A549 (cell line): ENCODE data around the gene CUX1. TPM values are rescaled to one million over a fixed set of nuclear protein-coding genes. Genes with fewer than 3 reads are reported as not detected.

Source experiments
- ATAC-seq, 2 experiments: fragments of 200-7000 bp in 1 of 2; fragments of >200 bp in 1 of 2; cut with Nextera tagmentation in 1 of 2; cut with Tn5 transposase in 1 of 2; 3 replicates each; pipeline versions ENCODE4 v1.8.0 to v1.9.1; 2018 to 2020; ENCODE audit warnings: mild to moderate bottlenecking in 1 of 2, moderate library complexity in 1 of 2
- CTCF ChIA-PET: fragments of 300-600 bp; sonication (Branson Sonifier 250); formaldehyde crosslinking; extraction: SDS; loops from one replicate; lab custom pipeline; 2021; ENCODE audit warnings: antibody characterized with exemption, inconsistent platforms; lab: Yijun Ruan, JAX
- POLR2A ChIA-PET: fragments of 350-600 bp; formaldehyde crosslinking; extraction: SDS; loops from one replicate; lab custom pipeline; 2021; ENCODE audit warnings: antibody characterized with exemption, inconsistent platforms; lab: Yijun Ruan, JAX
- DNase-seq, 2 experiments: peaks; one replicate each; pipeline versions ENCODE4 v3.0.0 to v3.0.0-alpha.2; 2011 to 2016; ENCODE audit warnings: low read depth in 1 of 2, low spot score in 1 of 2
- FAIRE-seq: peaks from 2 replicates; lab custom pipeline; 2011; peaks lifted over from hg19 to GRCh38; lab: Jason Lieb, UNC
- H3K27ac ChIP-seq, 2 experiments: fragments of >200 bp; sonication (Bioruptor Twin); formaldehyde crosslinking; 3 replicates each; pipeline ENCODE4 v1.5.1; 2016 to 2017
- H3K4me1 ChIP-seq: fragments of >200 bp; sonication (Bioruptor Twin); formaldehyde crosslinking; 3 replicates; pipeline ENCODE4 v1.6.1; 2016
- H3K4me2 ChIP-seq: fragments of >200 bp; sonication (Bioruptor Twin); formaldehyde crosslinking; 3 replicates; pipeline ENCODE4 v1.6.1; 2016
- H3K4me3 ChIP-seq: fragments of >200 bp; sonication (Bioruptor Twin); formaldehyde crosslinking; 3 replicates; pipeline ENCODE4 v1.5.1; 2016
- H3K9me3 ChIP-seq: fragments of >200 bp; sonication (Bioruptor Twin); formaldehyde crosslinking; 3 replicates; pipeline ENCODE4 v1.6.1; 2016
- CEBPB ChIP-seq, 2 experiments: fragments of >200 bp in 1 of 2; sonication (Bioruptor Twin) in 1 of 2; formaldehyde crosslinking in 1 of 2; IDR thresholded peaks; 2 replicates each; pipeline ENCODE4 v1.6.1; 2012 to 2016
- CHD2 ChIP-seq: fragments of 150-350 bp; IDR thresholded peaks from 2 replicates; pipeline ENCODE4 v1.6.1; 2014; ENCODE audit warnings: low read length; ENCODE audit not compliant: partially characterized antibody
- EHMT2 ChIP-seq: fragments of 200-600 bp; sonication (generic); IDR thresholded peaks from 2 replicates; pipeline ENCODE4 v1.6.1; 2016; ENCODE audit warnings: antibody characterized with exemption, low read depth, mild to moderate bottlenecking, moderate library complexity
- FOSB ChIP-seq: fragments of 250-450 bp; sonication (Bioruptor Pico); IDR thresholded peaks from 2 replicates; pipeline ENCODE4 v1.5.0; 2020; ENCODE audit warnings: mild to moderate bottlenecking, moderate library complexity
- FOSL2 ChIP-seq, 2 experiments: fragments of 450-650 bp in 1 of 2; fragments of >200 bp in 1 of 2; sonication (Bioruptor Twin) in 1 of 2; formaldehyde crosslinking; IDR thresholded peaks; 2 replicates each; pipeline versions ENCODE4 v1.5.0 to v1.6.1; 2016 to 2020; ENCODE audit warnings: mild to moderate bottlenecking in 1 of 2, moderate library complexity in 1 of 2
- GATA3 ChIP-seq: IDR thresholded peaks from 2 replicates; pipeline ENCODE4 v1.6.1; 2012; ENCODE audit warnings: borderline replicate concordance
- HEYL ChIP-seq: fragments of 250-450 bp; sonication (Bioruptor Pico); IDR thresholded peaks from 2 replicates; pipeline ENCODE4 v1.8.0; 2021; ENCODE audit warnings: mild to moderate bottlenecking, moderate library complexity
- HOXA7 ChIP-seq: fragments of 250-450 bp; sonication (Bioruptor Pico); IDR thresholded peaks from 2 replicates; pipeline ENCODE4 v1.5.0; 2020; ENCODE audit warnings: mild to moderate bottlenecking, moderate library complexity
- HOXB13 ChIP-seq: fragments of 250-450 bp; sonication (Bioruptor Pico); IDR thresholded peaks from 2 replicates; pipeline ENCODE4 v1.5.0; 2020; ENCODE audit warnings: low read depth, mild to moderate bottlenecking, moderate library complexity
- HOXB5 ChIP-seq: fragments of 250-450 bp; sonication (Bioruptor Pico); IDR thresholded peaks from 2 replicates; pipeline ENCODE4 v1.5.0; 2020; ENCODE audit warnings: mild to moderate bottlenecking, moderate library complexity
- JUN ChIP-seq, 2 experiments: fragments of >200 bp; sonication (Bioruptor Twin); formaldehyde crosslinking; IDR thresholded peaks; 2 replicates in 1 of 2; 3 replicates in 1 of 2; pipeline ENCODE4 v1.6.1; 2016 to 2017
- KDM1A ChIP-seq: fragments of 200-600 bp; sonication (generic); IDR thresholded peaks from 2 replicates; pipeline ENCODE4 v1.6.1; 2016; ENCODE audit warnings: low read depth, mild to moderate bottlenecking
- KDM5A ChIP-seq: fragments of 200-600 bp; sonication (generic); IDR thresholded peaks from 2 replicates; pipeline ENCODE4 v1.6.1; 2016; ENCODE audit warnings: antibody characterized with exemption, mild to moderate bottlenecking
- MAZ ChIP-seq: fragments of 150-350 bp; IDR thresholded peaks from 2 replicates; pipeline ENCODE4 v1.6.1; 2014; ENCODE audit warnings: antibody characterized with exemption, low read depth, low read length, borderline replicate concordance
- PHF8 ChIP-seq: fragments of 200-600 bp; sonication (generic); IDR thresholded peaks from 2 replicates; pipeline ENCODE4 v1.6.1; 2016; ENCODE audit warnings: low read depth, mild to moderate bottlenecking, antibody characterized with exemption, moderate library complexity, borderline replicate concordance
- RAD21 ChIP-seq, 2 experiments: fragments of >200 bp in 1 of 2; sonication (Bioruptor Twin) in 1 of 2; formaldehyde crosslinking in 1 of 2; IDR thresholded peaks in 1 of 2; conservative IDR thresholded peaks in 1 of 2; 2 replicates in 1 of 2; 3 replicates in 1 of 2; pipeline ENCODE4 v1.6.1; 2012 to 2018; ENCODE audit warnings: inconsistent platforms in 1 of 2
- RFX5 ChIP-seq: fragments of 450-650 bp; IDR thresholded peaks from 2 replicates; pipeline ENCODE4 v1.7.1; 2014; ENCODE audit warnings: antibody characterized with exemption, mild to moderate bottlenecking, moderate library complexity
- RNF2 ChIP-seq: fragments of 200-600 bp; sonication (generic); IDR thresholded peaks from 2 replicates; pipeline ENCODE4 v1.6.1; 2016; ENCODE audit warnings: low read depth, mild to moderate bottlenecking, antibody characterized with exemption, moderate library complexity, borderline replicate concordance
- USF2 ChIP-seq: fragments of 450-650 bp; IDR thresholded peaks from 2 replicates; pipeline ENCODE4 v1.6.1; 2014; ENCODE audit warnings: antibody characterized with exemption
- ZFP36 ChIP-seq: fragments of 450-650 bp; IDR thresholded peaks from 2 replicates; pipeline ENCODE4 v1.6.1; 2014; ENCODE audit warnings: borderline replicate concordance; ENCODE audit not compliant: partially characterized antibody
- ZSCAN20 ChIP-seq: fragments of 250-450 bp; sonication (Bioruptor Pico); IDR thresholded peaks from 2 replicates; pipeline ENCODE4 v1.8.0; 2022; ENCODE audit warnings: mild to moderate bottlenecking, moderate library complexity
- WGBS: methylation state at CpG from one replicate; pipeline ENCODE4 v1.1.6; 2017; ENCODE audit errors: missing lambda C conversion rate; 5-methylcytosine and 5-hydroxymethylcytosine counted together
- polyA plus RNA-seq, 4 experiments: library from polyadenylated mRNA; depleted of rRNA in 3 of 4; stranded (reverse); fragments of >200 nt; fragmentation: RNase III in 1 of 4; extraction: RNeasy Plus Mini Kit Qiagen cat#74134 plus additional on column Dnase treatment in 1 of 4; gene quantifications; 2 replicates in 3 of 4; 3 replicates in 1 of 4; pipeline ENCODE4 v1.2.3, GENCODE V29; 2011 to 2017
- TF ChIP-seq, protein P1 (sequence below): IDR thresholded peaks from 2 replicates; pipeline ENCODE4 v1.6.1; 2012
- TF ChIP-seq, protein P2 (sequence below): fragments of >200 bp; sonication (Bioruptor Twin); formaldehyde crosslinking; IDR thresholded peaks from 2 replicates; pipeline ENCODE4 v1.6.1; 2016
- TF ChIP-seq, protein P3 (sequence below): IDR thresholded peaks from 2 replicates; pipeline ENCODE4 v1.6.1; 2012; ENCODE audit warnings: low read depth, borderline replicate concordance

CUX1 gene
- polyA plus RNA-seq, 2 of the 4 experiments (the other 2 are of a cell fraction): 32.7 to 33.4 TPM

- TF ChIP-seq, protein P1, sequence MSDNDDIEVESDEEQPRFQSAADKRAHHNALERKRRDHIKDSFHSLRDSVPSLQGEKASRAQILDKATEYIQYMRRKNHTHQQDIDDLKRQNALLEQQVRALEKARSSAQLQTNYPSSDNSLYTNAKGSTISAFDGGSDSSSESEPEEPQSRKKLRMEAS: peak; percentile 80
- TF ChIP-seq HEYL: no peak
- no peak for TF ChIP-seq KDM5A
- TF ChIP-seq RFX5: no peak
- no peak for TF ChIP-seq KDM1A
- TF ChIP-seq, protein P2, sequence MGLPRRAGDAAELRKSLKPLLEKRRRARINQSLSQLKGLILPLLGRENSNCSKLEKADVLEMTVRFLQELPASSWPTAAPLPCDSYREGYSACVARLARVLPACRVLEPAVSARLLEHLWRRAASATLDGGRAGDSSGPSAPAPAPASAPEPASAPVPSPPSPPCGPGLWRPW: no peak
- no peak for TF ChIP-seq PHF8
- no peak for TF ChIP-seq HOXA7 (CRISPR knock-in tag)
- TF ChIP-seq RAD21 (conservative IDR thresholded peaks at IDR 0.05 in 1 of 2, IDR thresholded peaks at IDR 0.05 in 1 of 2): no peak
- no peak for TF ChIP-seq FOSB (CRISPR knock-in tag)
- peak; percentile 97 for TF ChIP-seq USF2
- no peak for TF ChIP-seq FOSL2 (IDR thresholded peaks at IDR 0.05)
- peak; percentile 75 for TF ChIP-seq FOSL2 (CRISPR knock-in tag; IDR thresholded peaks at IDR 0.05)
- TF ChIP-seq HOXB5 (CRISPR knock-in tag): no peak
- TF ChIP-seq EHMT2: no peak
- TF ChIP-seq, protein P3, sequence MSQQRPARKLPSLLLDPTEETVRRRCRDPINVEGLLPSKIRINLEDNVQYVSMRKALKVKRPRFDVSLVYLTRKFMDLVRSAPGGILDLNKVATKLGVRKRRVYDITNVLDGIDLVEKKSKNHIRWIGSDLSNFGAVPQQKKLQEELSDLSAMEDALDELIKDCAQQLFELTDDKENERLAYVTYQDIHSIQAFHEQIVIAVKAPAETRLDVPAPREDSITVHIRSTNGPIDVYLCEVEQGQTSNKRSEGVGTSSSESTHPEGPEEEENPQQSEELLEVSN: no peak
Observed at GRCh38 chr7:102273749-102274712, 456.6 kb downstream of the CUX1 start (continued).

GRCh38 chr7:102275123-102275703, 457.8 kb downstream of the CUX1 start:
- FAIRE-seq: no peak
- Histone ChIP-seq H3K4me3 (no peak overlapping the region), H3K4me2 (no peak overlapping the region), H3K27ac (peak overlapping the region in 1 of 2 experiments; percentile 83; a peak in 2 of 6 replicates), H3K9me3 (no peaks in the 10 kb centered on the region), H3K4me1 (peaks cover 33% of the 10 kb centered on the region)
- DNase-seq: no peak
- ATAC-seq: no peak
- TF ChIP-seq ZFP36 (peak; percentile 93), HOXB13 (CRISPR knock-in tag) (no peak)
- 87% methylated on average over 9 of the region's 10 CpGs for WGBS
- ChIA-PET CTCF (interaction anchor here (0.6 to 5.8 kb wide), 3 partner anchors 16 to 241 kb away, joined by 4 to 47 read pairs (median 12); no protein-coding TSS in a partner anchor), POLR2A (no interaction called here)

DNA sequence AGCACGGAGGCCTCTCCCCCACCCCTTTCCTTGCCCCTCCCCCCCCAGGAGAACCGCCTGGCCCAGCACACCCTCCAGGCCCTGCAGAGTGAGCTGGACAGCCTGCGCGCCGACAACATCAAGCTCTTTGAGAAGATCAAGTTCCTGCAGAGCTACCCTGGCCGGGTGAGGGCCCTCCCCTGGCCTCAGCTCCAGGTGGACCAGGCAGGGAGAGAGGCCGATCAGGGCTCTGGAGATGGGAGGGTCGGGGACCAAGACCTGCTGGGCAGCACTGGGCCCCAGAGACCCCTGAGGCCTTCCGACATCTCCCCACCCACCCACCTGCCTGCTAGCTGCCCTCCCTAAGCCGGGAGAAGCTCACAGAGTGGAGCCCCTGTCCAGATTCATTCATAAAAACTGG, 460.5 kb downstream of the CUX1 start:
- TF ChIP-seq GATA3 (no peak), JUN (IDR thresholded peaks at IDR 0.05) (no peak), HOXB13 (CRISPR knock-in tag) (no peak), RNF2 (no peak), CHD2 (no peak), MAZ (no peak), ZSCAN20 (CRISPR knock-in tag) (no peak), CEBPB (IDR thresholded peaks at IDR 0.05) (no peak)
- TF ChIP-seq, all 56 proteins: peak for 0
- POLR2A ChIA-PET: no interaction called here
- CTCF ChIA-PET: interaction anchor here (1.1 to 6.4 kb wide), 5 partner anchors 107 to 739 kb away, joined by 3 to 78 read pairs (median 12); no protein-coding TSS in a partner anchor

More for the DNA sequence above, 460.5 kb downstream of the CUX1 start:
- Histone ChIP-seq H3K4me2 (no peak overlapping the region), H3K4me1 (peaks cover 21% of the 10 kb centered on the region), H3K27ac (no peak overlapping the region), H3K4me3 (no peak overlapping the region), H3K9me3 (no peaks in the 10 kb centered on the region)
- ATAC-seq (no peak), DNase-seq (no peak), FAIRE-seq (no peak)
- WGBS: 82% methylated on average over 2 of the region's 10 CpGs
